Activated naive CD4-positive, alpha-beta T cell treated with anti-CD3 and anti-CD28 coated beads, Interleukin-2, amount 10 ng/mL, durations not matched to agents 5 hours and 36 hours (primary cell): Measurements from ENCODE around the gene BCL7C. TPM values are rescaled to one million over a fixed set of nuclear protein-coding genes. Genes with fewer than 3 reads are reported as not detected.

Source experiments
- microRNA-seq: library from miRNA; unstranded; fragments of <30 nt; microRNA quantifications from one replicate; pipeline ENCODE4 v1.2.0, GENCODE V29; 2022; ENCODE audit warnings: borderline microRNAs expressed, borderline replicate concordance
- total RNA-seq, 2 experiments: library from RNA; stranded (reverse); gene quantifications; one replicate each; pipeline ENCODE4 v1.2.3, GENCODE V29; 2021

The BCL7C gene
- 10 to 100 TPM; 23.0 to 23.2 TPM for total RNA-seq

GRCh38 chr16:30893744-30894539 lies at the start of gene BCL7C:
TSS of gene BCL7C (minus strand) at chr16:30894077. CDS start at chr16:30893944, 133 bp downstream.

DNA sequence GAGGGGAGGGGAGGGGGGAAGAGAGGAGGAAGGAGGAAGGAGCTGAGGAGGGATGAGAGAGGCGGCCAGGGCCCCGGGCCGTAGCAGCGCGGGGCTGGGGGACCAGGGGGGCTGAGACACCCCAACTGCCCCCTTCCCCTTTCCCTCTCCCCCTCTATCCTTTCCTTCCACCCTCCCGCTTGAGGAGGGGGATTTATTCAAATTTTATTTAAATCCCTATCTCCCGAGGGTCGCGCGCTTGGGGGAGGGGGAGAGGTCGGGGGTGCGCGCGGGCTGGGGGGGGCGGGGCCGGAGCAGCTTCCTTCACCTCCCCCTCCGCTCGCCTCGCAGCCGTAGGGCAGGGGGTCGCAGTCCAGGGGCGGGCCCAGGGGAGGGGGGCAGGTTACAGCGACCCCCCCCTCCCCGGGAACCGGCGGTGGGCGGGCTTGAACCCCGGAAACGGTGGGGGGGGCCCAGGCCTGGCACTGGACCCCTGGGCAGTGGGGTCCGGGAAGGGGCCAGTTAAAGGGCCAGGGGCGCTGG lies 29.7 kb upstream of the BCL7C start, which contains the start of gene FBXL19:
FBXL19 (plus strand) TSS at position 19 of the 522 bp plus-strand sequence. CDS start 2,183 bp downstream, outside the sequence.

GRCh38 chr16:30896261-30896888 lies 2.5 kb upstream of the BCL7C start, which contains the start of gene CTF1:
TSS of gene CTF1 (plus strand) at chr16:30896614. CDS start at chr16:30896644, 30 bp downstream.

Small RNA genes lying within 50 kb of the gene (microRNA-seq; reads per million reads assigned to microRNA genes)
- gene MIR4519: 0.83 reads per million
- gene MIR762: not detected

Other genes with a start within 250 kb of the BCL7C start
- 10 to 100 TPM; 71.0 to 75.9 TPM for gene PRR14, start 243.1 kb downstream of the BCL7C start, total RNA-seq
- 10 to 100 TPM; 95.3 to 95.6 TPM for gene FBRS, start 235.6 kb downstream of the BCL7C start, total RNA-seq
- 10 to 100 TPM; 72.5 to 75.9 TPM for gene SRCAP, start 194.9 kb downstream of the BCL7C start, total RNA-seq
- gene PHKG2, start 145.7 kb downstream of the BCL7C start, total RNA-seq: 10 to 100 TPM; 34.6 to 37.1 TPM
- 1 to 10 TPM; 2.2 to 2.4 TPM for gene CFAP119, start 132.0 kb downstream of the BCL7C start, total RNA-seq
- 10 to 100 TPM; 83.1 to 85.9 TPM for gene RNF40, start 131.8 kb downstream of the BCL7C start, total RNA-seq
- gene ZNF629, start 106.9 kb downstream of the BCL7C start, total RNA-seq: 1 to 10 TPM; 2.5 to 2.6 TPM
- under 1 TPM; 0.20 to 0.31 TPM for gene CTF1, start 2.5 kb upstream of the BCL7C start, total RNA-seq
- gene FBXL19, start 29.5 kb upstream of the BCL7C start, total RNA-seq: 10 to 100 TPM; 22.9 to 24.6 TPM
- gene ORAI3, start 55.0 kb upstream of the BCL7C start, total RNA-seq: 10 to 100 TPM; 27.0 to 27.4 TPM
- gene SETD1A, start 63.7 kb upstream of the BCL7C start, total RNA-seq: 10 to 100 TPM; 25.2 to 30.0 TPM
- gene HSD3B7, start 91.1 kb upstream of the BCL7C start, total RNA-seq: 1 to 10 TPM; 3.5 to 3.6 TPM
- gene STX1B, start 116.6 kb upstream of the BCL7C start, total RNA-seq: 1 to 10 TPM; 1.3 to 1.4 TPM
- 10 to 100 TPM; 67.7 to 69.5 TPM for gene STX4, start 139.5 kb upstream of the BCL7C start, total RNA-seq
- gene ZNF668, start 180.2 kb upstream of the BCL7C start, total RNA-seq: 10 to 100 TPM; 10.8 to 11.2 TPM
- gene ZNF646, start 180.3 kb upstream of the BCL7C start, total RNA-seq: 10 to 100 TPM; 26.2 to 27.0 TPM
- gene PRSS53, start 194.9 kb upstream of the BCL7C start, total RNA-seq: 1 to 10 TPM; 4.8 to 5.1 TPM
- gene VKORC1, start 200.7 kb upstream of the BCL7C start, total RNA-seq: 10 to 100 TPM; 52.2 to 55.4 TPM
- gene BCKDK, start 214.3 kb upstream of the BCL7C start, total RNA-seq: 10 to 100 TPM; 25.8 to 26.9 TPM
- 10 to 100 TPM; 61.5 to 65.3 TPM for gene KAT8, start 223.6 kb upstream of the BCL7C start, total RNA-seq
- gene PRSS8, start 241.7 kb upstream of the BCL7C start, total RNA-seq: not detected